GM21423 (cell line): Measurements from ENCODE around the gene UBL5.

Source experiments
- ATAC-seq: cut with Tn5 transposase; IDR thresholded peaks from one replicate; pipeline ENCODE4 v1.9.1; 2021; ENCODE audit warnings: mild to moderate bottlenecking, moderate library complexity; ENCODE audit not compliant: unreplicated experiment

The UBL5 gene

GRCh38 chr19:9849791-9850190 is 22.1 kb downstream of the UBL5 start:
- ATAC-seq: no peak

- no peak for ATAC-seq
Observed at GRCh38 chr19:9850235-9850959, 22.7 kb downstream of the UBL5 start.

GRCh38 chr19:9854282-9854846 is 26.6 kb downstream of the UBL5 start:
- ATAC-seq: no peak

GRCh38 chr19:9856609-9857008 is 28.9 kb downstream of the UBL5 start:
- no peak for ATAC-seq

GRCh38 chr19:9857076-9857721 is 29.5 kb downstream of the UBL5 start:
- ATAC-seq: no peak

GRCh38 chr19:9857920-9858746 is 30.4 kb downstream of the UBL5 start:
- no peak for ATAC-seq

GRCh38 chr19:9858766-9859165 is 31.0 kb downstream of the UBL5 start:
- ATAC-seq: no peak

GRCh38 chr19:9860407-9860806 is 32.7 kb downstream of the UBL5 start:
- ATAC-seq: no peak

- ATAC-seq: no peak
Observed at GRCh38 chr19:9861503-9861902, 33.8 kb downstream of the UBL5 start.

GRCh38 chr19:9862938-9863337 is 35.2 kb downstream of the UBL5 start:
- no peak for ATAC-seq

- no peak for ATAC-seq
Observed at GRCh38 chr19:9863759-9864158, 36.0 kb downstream of the UBL5 start.

- no peak for ATAC-seq
Observed at GRCh38 chr19:9865732-9866501, 38.2 kb downstream of the UBL5 start.

GRCh38 chr19:9868983-9869617 is 41.4 kb downstream of the UBL5 start:
- ATAC-seq: no peak

- ATAC-seq: no peak
Observed at GRCh38 chr19:9871626-9872338, 44.1 kb downstream of the UBL5 start.

GRCh38 chr19:9872618-9873242 is 45.0 kb downstream of the UBL5 start:
- no peak for ATAC-seq

- no peak for ATAC-seq
Observed at GRCh38 chr19:9875031-9875627, 47.4 kb downstream of the UBL5 start.

GRCh38 chr19:9875796-9876195 is 48.1 kb downstream of the UBL5 start:
- ATAC-seq: no peak

- ATAC-seq: no peak
Observed at GRCh38 chr19:9877780-9878510, 50.2 kb downstream of the UBL5 start.
